GM23338 (cell line): Measurements from ENCODE around the gene AP1M2. TPM values are rescaled to one million over a fixed set of nuclear protein-coding genes. Genes with fewer than 3 reads are reported as not detected.

Experiments
- ATAC-seq: fragments of 200-7000 bp; cut with Tn5 transposase; 3 replicates; pipeline ENCODE4 v1.9.1; 2020
- DNase-seq: peaks from one replicate; pipeline ENCODE4 v3.0.0-alpha.2; 2015; ENCODE audit warnings: low spot score
- H2AFZ ChIP-seq: fragments of 200-600 bp; sonication (generic); 2 replicates; pipeline ENCODE4 v1.8.0; 2016; ENCODE audit warnings: antibody characterized with exemption, mild to moderate bottlenecking, moderate library complexity
- H3F3A ChIP-seq: fragments of 200-600 bp; sonication (generic); replicated peaks from 2 replicates; pipeline ENCODE4 v1.8.0; 2017; ENCODE audit warnings: antibody characterized with exemption, mixed run types, low read depth
- H3K27ac ChIP-seq: fragments of 200-600 bp; sonication (generic); 2 replicates; pipeline ENCODE4 v1.6.1; 2016; ENCODE audit warnings: low read depth
- H3K27me3 ChIP-seq: fragments of 200-600 bp; sonication (generic); 2 replicates; pipeline ENCODE4 v1.8.0; 2016; ENCODE audit warnings: mild to moderate bottlenecking, mixed run types, moderate library complexity; ENCODE audit not compliant: insufficient read depth
- H3K36me3 ChIP-seq: fragments of 200-600 bp; sonication (generic); 2 replicates; pipeline ENCODE4 v1.8.0; 2016; ENCODE audit warnings: mild to moderate bottlenecking; ENCODE audit not compliant: insufficient read depth
- H3K4me1 ChIP-seq: fragments of 200-600 bp; sonication (generic); 2 replicates; pipeline ENCODE4 v1.8.0; 2016; ENCODE audit warnings: mild to moderate bottlenecking, moderate library complexity; ENCODE audit not compliant: insufficient read depth
- H3K4me2 ChIP-seq: fragments of 200-600 bp; sonication (generic); 2 replicates; pipeline ENCODE4 v1.7.1; 2017; ENCODE audit warnings: mixed run types
- H3K4me3 ChIP-seq: fragments of 200-600 bp; sonication (generic); 2 replicates; pipeline ENCODE4 v1.6.1; 2016; ENCODE audit warnings: mixed run types
- H3K79me2 ChIP-seq: fragments of 200-600 bp; sonication (generic); replicated peaks from 2 replicates; pipeline ENCODE4 v1.8.0; 2017; ENCODE audit warnings: mild to moderate bottlenecking; ENCODE audit not compliant: insufficient read depth
- H3K9me2 ChIP-seq: fragments of 200-600 bp; sonication (generic); 2 replicates; pipeline ENCODE4 v1.8.0; 2017; ENCODE audit not compliant: insufficient read depth
- H4K20me1 ChIP-seq: fragments of 200-600 bp; sonication (generic); replicated peaks from 2 replicates; pipeline ENCODE4 v1.8.0; 2017; ENCODE audit warnings: mild to moderate bottlenecking; ENCODE audit not compliant: insufficient read depth
- H3K27ac Mint-ChIP-seq: 2 replicates; pipeline ENCODE4 v1.8.0; 2020; ENCODE audit warnings: inconsistent platforms, mild to moderate bottlenecking, moderate library complexity, mixed read lengths
- H3K27me3 Mint-ChIP-seq: 3 replicates; pipeline ENCODE4 v1.8.0; 2022; ENCODE audit warnings: low read depth, mild to moderate bottlenecking, moderate library complexity, mixed read lengths, inconsistent platforms; ENCODE audit not compliant: insufficient read depth, poor library complexity
- H3K36me3 Mint-ChIP-seq: 3 replicates; pipeline ENCODE4 v1.8.0; 2021; ENCODE audit warnings: low read depth, mild to moderate bottlenecking, inconsistent platforms, moderate library complexity, mixed read lengths
- H3K4me1 Mint-ChIP-seq: 3 replicates; pipeline ENCODE4 v1.8.0; 2020; ENCODE audit warnings: mild to moderate bottlenecking, inconsistent platforms, mixed read lengths
- H3K4me3 Mint-ChIP-seq: 3 replicates; pipeline ENCODE4 v1.8.0; 2021; ENCODE audit warnings: moderate library complexity, mild to moderate bottlenecking, inconsistent platforms, mixed read lengths
- H3K9me3 Mint-ChIP-seq: 3 replicates; pipeline ENCODE4 v1.8.0; 2020; ENCODE audit warnings: moderate library complexity, mild to moderate bottlenecking, inconsistent platforms, mixed read lengths
- CREB1 ChIP-seq: fragments of 250-450 bp; sonication (Bioruptor Pico); IDR thresholded peaks from 2 replicates; pipeline ENCODE4 v1.5.0; 2020; ENCODE audit warnings: low read depth, mild to moderate bottlenecking, moderate library complexity
- ETS1 ChIP-seq: IDR thresholded peaks from 2 replicates; pipeline ENCODE4 v1.6.1; 2016; ENCODE audit warnings: antibody characterized with exemption
- EZH2 ChIP-seq: fragments of 200-600 bp; sonication (generic); IDR thresholded peaks from one replicate; pipeline ENCODE4 v1.8.0; 2017; ENCODE audit warnings: antibody characterized with exemption, mild to moderate bottlenecking, low read depth; ENCODE audit not compliant: unreplicated experiment
- EZH2phosphoT487 ChIP-seq: fragments of 200-600 bp; sonication (generic); IDR thresholded peaks from one replicate; pipeline ENCODE4 v1.8.1; 2018; ENCODE audit warnings: antibody characterized with exemption; ENCODE audit not compliant: unreplicated experiment
- JUNB ChIP-seq: IDR thresholded peaks from one replicate; pipeline ENCODE4 v1.6.1; 2016; ENCODE audit warnings: antibody characterized with exemption; ENCODE audit not compliant: unreplicated experiment
- NANOG ChIP-seq: IDR thresholded peaks from 2 replicates; pipeline ENCODE4 v1.6.1; 2016; ENCODE audit warnings: antibody characterized with exemption, borderline replicate concordance
- POLR2AphosphoS5 ChIP-seq: IDR thresholded peaks from 2 replicates; pipeline ENCODE4 v1.6.1; 2016; ENCODE audit warnings: antibody characterized with exemption, low read depth
- STAT1 ChIP-seq: IDR thresholded peaks from one replicate; pipeline ENCODE4 v1.6.1; 2016; ENCODE audit warnings: antibody characterized with exemption; ENCODE audit not compliant: unreplicated experiment
- ZNF114 ChIP-seq: fragments of 250-450 bp; sonication (Bioruptor Pico); IDR thresholded peaks from 2 replicates; pipeline ENCODE4 v1.5.0; 2020; ENCODE audit warnings: mild to moderate bottlenecking, moderate library complexity
- ZNF331 ChIP-seq: fragments of 250-450 bp; sonication (Bioruptor Pico); IDR thresholded peaks from 2 replicates; pipeline ENCODE4 v1.5.0; 2020; ENCODE audit warnings: low read depth, mild to moderate bottlenecking, moderate library complexity
- polyA plus RNA-seq: library from polyadenylated mRNA; unstranded; fragments of >200 nt; fragmentation: Nextera tagmentation; extraction: Ambion mirVana; gene quantifications from 2 replicates; pipeline ENCODE4 v1.2.1, GENCODE V29; 2016
- total RNA-seq: library from RNA; depleted of rRNA; stranded (reverse); fragments of >200 nt; shearing (Covaris generic); gene quantifications from 2 replicates; pipeline ENCODE4 v1.2.3, GENCODE V29; 2014
- TF ChIP-seq, protein P1 (sequence below): IDR thresholded peaks from one replicate; pipeline ENCODE4 v1.6.1; 2018; ENCODE audit warnings: antibody characterized with exemption; ENCODE audit not compliant: unreplicated experiment
- TF ChIP-seq, protein P2 (sequence below): fragments of 250-450 bp; sonication (Bioruptor Pico); IDR thresholded peaks from 2 replicates; pipeline ENCODE4 v1.5.0; 2020; ENCODE audit warnings: mild to moderate bottlenecking, moderate library complexity
- TF ChIP-seq, protein P3 (sequence below), 2 experiments: fragments of 200-600 bp in 1 of 2; sonication (generic) in 1 of 2; conservative IDR thresholded peaks; 2 replicates each; pipeline versions ENCODE4 v1.5.1 to v1.6.1; 2016 to 2017; ENCODE audit warnings: antibody characterized with exemption in 2 of 2, low read depth in 2 of 2, mild to moderate bottlenecking in 2 of 2, moderate library complexity in 1 of 2

AP1M2 gene
- total and polyA plus RNA-seq, 2 experiments from 2014 or later: 128 to 165 TPM

GRCh38 chr19:10567656-10568055 is 19.5 kb downstream of the AP1M2 start:
- no peak overlapping the region for H3K27ac Mint-ChIP-seq

More at GRCh38 chr19:10567656-10568055, 19.5 kb downstream of the AP1M2 start:
- peak overlapping the region; percentile 94 for H3K4me2 ChIP-seq
- H3K36me3 Mint-ChIP-seq: peaks cover 29% of the 10 kb centered on the region
- peak overlapping the region; percentile 52; the same call in 1 of the 2 replicates for H2AFZ ChIP-seq
- H3K4me1 Mint-ChIP-seq: peaks cover 34% of the 10 kb centered on the region
- H3K79me2 ChIP-seq: peaks cover 12% of the 10 kb centered on the region
- H3K9me3 Mint-ChIP-seq: peaks cover 2% of the 10 kb centered on the region; the same call in 2 of the 3 replicates
- no peaks in the 10 kb centered on the region for H3K36me3 ChIP-seq
- no peaks in the 10 kb centered on the region for H3K27me3 ChIP-seq
- H3K4me3 ChIP-seq: peak overlapping the region; percentile 83
- H3K4me3 Mint-ChIP-seq: peak overlapping the region; percentile 94
- DNase-seq (no peak), ATAC-seq (no peak)
- H4K20me1 ChIP-seq: peaks cover 5% of the 10 kb centered on the region
- H3K27me3 Mint-ChIP-seq: peaks cover 30% of the 10 kb centered on the region
- H3K27ac ChIP-seq: 0 out of 2 replicates have a peak overlapping the region, but pooled peaks have one; percentile 9
- H3K9me2 ChIP-seq: no peaks in the 10 kb centered on the region
- TF ChIP-seq ZNF114 (CRISPR knock-in tag) (no peak), ZNF331 (no peak), NANOG (no peak), EZH2phosphoT487 (no peak), JUNB (no peak), EZH2 (no peak), CREB1 (no peak), ETS1 (no peak), STAT1 (no peak), POLR2AphosphoS5 (no peak)
- TF ChIP-seq, protein P1, sequence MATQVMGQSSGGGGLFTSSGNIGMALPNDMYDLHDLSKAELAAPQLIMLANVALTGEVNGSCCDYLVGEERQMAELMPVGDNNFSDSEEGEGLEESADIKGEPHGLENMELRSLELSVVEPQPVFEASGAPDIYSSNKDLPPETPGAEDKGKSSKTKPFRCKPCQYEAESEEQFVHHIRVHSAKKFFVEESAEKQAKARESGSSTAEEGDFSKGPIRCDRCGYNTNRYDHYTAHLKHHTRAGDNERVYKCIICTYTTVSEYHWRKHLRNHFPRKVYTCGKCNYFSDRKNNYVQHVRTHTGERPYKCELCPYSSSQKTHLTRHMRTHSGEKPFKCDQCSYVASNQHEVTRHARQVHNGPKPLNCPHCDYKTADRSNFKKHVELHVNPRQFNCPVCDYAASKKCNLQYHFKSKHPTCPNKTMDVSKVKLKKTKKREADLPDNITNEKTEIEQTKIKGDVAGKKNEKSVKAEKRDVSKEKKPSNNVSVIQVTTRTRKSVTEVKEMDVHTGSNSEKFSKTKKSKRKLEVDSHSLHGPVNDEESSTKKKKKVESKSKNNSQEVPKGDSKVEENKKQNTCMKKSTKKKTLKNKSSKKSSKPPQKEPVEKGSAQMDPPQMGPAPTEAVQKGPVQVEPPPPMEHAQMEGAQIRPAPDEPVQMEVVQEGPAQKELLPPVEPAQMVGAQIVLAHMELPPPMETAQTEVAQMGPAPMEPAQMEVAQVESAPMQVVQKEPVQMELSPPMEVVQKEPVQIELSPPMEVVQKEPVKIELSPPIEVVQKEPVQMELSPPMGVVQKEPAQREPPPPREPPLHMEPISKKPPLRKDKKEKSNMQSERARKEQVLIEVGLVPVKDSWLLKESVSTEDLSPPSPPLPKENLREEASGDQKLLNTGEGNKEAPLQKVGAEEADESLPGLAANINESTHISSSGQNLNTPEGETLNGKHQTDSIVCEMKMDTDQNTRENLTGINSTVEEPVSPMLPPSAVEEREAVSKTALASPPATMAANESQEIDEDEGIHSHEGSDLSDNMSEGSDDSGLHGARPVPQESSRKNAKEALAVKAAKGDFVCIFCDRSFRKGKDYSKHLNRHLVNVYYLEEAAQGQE: no peak
- TF ChIP-seq, protein P2, sequence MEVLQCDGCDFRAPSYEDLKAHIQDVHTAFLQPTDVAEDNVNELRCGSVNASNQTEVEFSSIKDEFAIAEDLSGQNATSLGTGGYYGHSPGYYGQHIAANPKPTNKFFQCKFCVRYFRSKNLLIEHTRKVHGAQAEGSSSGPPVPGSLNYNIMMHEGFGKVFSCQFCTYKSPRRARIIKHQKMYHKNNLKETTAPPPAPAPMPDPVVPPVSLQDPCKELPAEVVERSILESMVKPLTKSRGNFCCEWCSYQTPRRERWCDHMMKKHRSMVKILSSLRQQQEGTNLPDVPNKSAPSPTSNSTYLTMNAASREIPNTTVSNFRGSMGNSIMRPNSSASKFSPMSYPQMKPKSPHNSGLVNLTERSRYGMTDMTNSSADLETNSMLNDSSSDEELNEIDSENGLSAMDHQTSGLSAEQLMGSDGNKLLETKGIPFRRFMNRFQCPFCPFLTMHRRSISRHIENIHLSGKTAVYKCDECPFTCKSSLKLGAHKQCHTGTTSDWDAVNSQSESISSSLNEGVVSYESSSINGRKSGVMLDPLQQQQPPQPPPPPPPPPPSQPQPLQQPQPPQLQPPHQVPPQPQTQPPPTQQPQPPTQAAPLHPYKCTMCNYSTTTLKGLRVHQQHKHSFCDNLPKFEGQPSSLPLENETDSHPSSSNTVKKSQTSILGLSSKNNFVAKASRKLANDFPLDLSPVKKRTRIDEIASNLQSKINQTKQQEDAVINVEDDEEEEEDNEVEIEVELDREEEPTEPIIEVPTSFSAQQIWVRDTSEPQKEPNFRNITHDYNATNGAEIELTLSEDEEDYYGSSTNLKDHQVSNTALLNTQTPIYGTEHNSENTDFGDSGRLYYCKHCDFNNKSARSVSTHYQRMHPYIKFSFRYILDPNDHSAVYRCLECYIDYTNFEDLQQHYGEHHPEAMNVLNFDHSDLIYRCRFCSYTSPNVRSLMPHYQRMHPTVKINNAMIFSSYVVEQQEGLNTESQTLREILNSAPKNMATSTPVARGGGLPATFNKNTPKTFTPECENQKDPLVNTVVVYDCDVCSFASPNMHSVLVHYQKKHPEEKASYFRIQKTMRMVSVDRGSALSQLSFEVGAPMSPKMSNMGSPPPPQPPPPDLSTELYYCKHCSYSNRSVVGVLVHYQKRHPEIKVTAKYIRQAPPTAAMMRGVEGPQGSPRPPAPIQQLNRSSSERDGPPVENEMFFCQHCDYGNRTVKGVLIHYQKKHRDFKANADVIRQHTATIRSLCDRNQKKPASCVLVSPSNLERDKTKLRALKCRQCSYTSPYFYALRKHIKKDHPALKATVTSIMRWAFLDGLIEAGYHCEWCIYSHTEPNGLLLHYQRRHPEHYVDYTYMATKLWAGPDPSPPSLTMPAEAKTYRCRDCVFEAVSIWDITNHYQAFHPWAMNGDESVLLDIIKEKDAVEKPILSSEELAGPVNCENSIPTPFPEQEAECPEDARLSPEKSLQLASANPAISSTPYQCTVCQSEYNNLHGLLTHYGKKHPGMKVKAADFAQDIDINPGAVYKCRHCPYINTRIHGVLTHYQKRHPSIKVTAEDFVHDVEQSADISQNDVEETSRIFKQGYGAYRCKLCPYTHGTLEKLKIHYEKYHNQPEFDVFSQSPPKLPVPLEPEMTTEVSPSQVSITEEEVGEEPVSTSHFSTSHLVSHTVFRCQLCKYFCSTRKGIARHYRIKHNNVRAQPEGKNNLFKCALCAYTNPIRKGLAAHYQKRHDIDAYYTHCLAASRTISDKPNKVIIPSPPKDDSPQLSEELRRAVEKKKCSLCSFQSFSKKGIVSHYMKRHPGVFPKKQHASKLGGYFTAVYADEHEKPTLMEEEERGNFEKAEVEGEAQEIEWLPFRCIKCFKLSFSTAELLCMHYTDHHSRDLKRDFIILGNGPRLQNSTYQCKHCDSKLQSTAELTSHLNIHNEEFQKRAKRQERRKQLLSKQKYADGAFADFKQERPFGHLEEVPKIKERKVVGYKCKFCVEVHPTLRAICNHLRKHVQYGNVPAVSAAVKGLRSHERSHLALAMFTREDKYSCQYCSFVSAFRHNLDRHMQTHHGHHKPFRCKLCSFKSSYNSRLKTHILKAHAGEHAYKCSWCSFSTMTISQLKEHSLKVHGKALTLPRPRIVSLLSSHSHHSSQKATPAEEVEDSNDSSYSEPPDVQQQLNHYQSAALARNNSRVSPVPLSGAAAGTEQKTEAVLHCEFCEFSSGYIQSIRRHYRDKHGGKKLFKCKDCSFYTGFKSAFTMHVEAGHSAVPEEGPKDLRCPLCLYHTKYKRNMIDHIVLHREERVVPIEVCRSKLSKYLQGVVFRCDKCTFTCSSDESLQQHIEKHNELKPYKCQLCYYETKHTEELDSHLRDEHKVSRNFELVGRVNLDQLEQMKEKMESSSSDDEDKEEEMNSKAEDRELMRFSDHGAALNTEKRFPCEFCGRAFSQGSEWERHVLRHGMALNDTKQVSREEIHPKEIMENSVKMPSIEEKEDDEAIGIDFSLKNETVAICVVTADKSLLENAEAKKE (CRISPR knock-in tag): no peak
- TF ChIP-seq, protein P3, sequence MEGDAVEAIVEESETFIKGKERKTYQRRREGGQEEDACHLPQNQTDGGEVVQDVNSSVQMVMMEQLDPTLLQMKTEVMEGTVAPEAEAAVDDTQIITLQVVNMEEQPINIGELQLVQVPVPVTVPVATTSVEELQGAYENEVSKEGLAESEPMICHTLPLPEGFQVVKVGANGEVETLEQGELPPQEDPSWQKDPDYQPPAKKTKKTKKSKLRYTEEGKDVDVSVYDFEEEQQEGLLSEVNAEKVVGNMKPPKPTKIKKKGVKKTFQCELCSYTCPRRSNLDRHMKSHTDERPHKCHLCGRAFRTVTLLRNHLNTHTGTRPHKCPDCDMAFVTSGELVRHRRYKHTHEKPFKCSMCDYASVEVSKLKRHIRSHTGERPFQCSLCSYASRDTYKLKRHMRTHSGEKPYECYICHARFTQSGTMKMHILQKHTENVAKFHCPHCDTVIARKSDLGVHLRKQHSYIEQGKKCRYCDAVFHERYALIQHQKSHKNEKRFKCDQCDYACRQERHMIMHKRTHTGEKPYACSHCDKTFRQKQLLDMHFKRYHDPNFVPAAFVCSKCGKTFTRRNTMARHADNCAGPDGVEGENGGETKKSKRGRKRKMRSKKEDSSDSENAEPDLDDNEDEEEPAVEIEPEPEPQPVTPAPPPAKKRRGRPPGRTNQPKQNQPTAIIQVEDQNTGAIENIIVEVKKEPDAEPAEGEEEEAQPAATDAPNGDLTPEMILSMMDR (conservative IDR thresholded peaks at IDR 0.05; ENCODE audit: low read depth in 2 of 2): no peak
- peaks cover 31% of the 10 kb centered on the region for H3F3A ChIP-seq
- peaks cover 23% of the 10 kb centered on the region for H3K4me1 ChIP-seq
